ENCODE data around the gene CDK9.

GRCh38 chr9:127772603-127773002, 13.2 kb upstream of the CDK9 start:
- no peak for TF ChIP-seq POLR2A (IDR thresholded peaks at IDR 0.05)
- TF ChIP-seq, protein P1, sequence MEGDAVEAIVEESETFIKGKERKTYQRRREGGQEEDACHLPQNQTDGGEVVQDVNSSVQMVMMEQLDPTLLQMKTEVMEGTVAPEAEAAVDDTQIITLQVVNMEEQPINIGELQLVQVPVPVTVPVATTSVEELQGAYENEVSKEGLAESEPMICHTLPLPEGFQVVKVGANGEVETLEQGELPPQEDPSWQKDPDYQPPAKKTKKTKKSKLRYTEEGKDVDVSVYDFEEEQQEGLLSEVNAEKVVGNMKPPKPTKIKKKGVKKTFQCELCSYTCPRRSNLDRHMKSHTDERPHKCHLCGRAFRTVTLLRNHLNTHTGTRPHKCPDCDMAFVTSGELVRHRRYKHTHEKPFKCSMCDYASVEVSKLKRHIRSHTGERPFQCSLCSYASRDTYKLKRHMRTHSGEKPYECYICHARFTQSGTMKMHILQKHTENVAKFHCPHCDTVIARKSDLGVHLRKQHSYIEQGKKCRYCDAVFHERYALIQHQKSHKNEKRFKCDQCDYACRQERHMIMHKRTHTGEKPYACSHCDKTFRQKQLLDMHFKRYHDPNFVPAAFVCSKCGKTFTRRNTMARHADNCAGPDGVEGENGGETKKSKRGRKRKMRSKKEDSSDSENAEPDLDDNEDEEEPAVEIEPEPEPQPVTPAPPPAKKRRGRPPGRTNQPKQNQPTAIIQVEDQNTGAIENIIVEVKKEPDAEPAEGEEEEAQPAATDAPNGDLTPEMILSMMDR (IDR thresholded peaks at IDR 0.05 in 8 of 11, conservative IDR thresholded peaks at IDR 0.05 in 3 of 11) = no peak

Measured in spleen (tissue), 7 donors.